Measurements from ENCODE around the gene ADAM19.

GRCh38 chr5:157603333-157604190 is 28.0 kb upstream of the ADAM19 start:
- TF ChIP-seq POLR2A (IDR thresholded peaks at IDR 0.05) (no peak), CTCF (IDR thresholded peaks at IDR 0.05) (no peak)
